Superior temporal gyrus (tissue), 1 donor: ENCODE measurements around the gene GREM2.

Experiments used
- DNase-seq: peaks from one replicate; pipeline ENCODE4 v3.0.0-alpha.2; 2016; ENCODE audit errors: extremely low spot score

Gene GREM2

GRCh38 chr1:240500647-240501046 is 111.3 kb downstream of the GREM2 start:
- no peak for DNase-seq

DNA sequence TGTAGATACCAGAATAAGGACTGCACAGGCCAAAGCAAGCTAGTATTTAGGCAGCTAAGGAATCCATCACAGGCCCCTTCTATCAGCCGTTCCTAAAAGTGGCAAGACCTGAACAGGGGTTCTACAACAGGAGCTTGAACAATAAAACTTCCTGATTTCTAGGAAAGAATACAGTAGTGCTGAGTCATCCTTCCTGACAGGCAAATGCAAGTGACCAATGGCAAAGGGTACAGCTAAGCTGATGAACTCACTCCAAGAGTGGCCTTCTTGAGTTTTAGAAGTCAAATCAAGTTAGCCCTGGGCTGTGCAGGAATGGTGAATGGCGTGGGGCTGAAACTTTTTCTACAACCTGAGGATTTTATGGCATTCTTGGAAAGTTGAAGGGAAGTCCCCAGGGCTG is 112.9 kb downstream of the GREM2 start:
- DNase-seq, result no peak

- no peak for DNase-seq
Measured at GRCh38 chr1:240498335-240498734, 113.6 kb downstream of the GREM2 start.

GRCh38 chr1:240497908-240498307 is 114.0 kb downstream of the GREM2 start:
- DNase-seq, result no peak

DNA sequence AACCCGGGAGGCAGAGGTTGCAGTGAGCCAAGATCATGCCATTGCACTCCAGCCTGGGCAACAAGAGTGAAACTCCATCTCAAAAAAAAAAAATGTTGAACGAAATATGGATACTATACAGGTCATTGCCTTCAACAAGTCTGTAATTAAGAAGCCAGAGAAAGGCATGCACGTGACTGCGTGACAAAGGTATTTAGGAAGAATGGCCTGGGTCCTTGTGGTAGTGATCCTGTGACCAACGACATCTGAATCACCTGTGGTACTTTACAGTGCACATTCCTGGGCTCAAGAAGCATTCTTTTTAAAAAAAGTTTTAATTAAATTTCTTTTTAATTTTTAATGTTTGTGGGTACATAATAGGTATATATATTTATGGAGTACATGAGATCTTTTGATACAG is 115.0 kb downstream of the GREM2 start:
- DNase-seq, result no peak

DNA sequence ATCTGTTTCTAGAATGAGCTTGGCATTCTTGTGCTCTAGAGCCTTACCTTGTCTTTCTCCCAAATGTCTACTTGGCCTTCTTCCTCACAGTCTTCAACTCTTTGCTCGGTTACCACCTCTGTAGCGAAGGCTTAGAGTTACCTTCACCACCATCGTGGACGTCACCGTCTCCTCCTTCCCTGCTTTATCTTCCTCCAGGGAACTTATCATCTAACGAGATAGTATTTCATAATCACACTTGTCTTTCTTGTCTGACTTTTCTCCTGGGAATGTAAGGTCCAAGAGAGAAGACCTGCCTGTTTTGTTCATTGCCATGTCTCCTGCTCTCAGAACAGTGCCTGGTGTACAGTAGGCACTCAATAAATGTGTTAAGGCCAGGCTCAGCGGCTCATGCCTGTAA is 115.6 kb downstream of the GREM2 start:
- DNase-seq, result no peak

DNA sequence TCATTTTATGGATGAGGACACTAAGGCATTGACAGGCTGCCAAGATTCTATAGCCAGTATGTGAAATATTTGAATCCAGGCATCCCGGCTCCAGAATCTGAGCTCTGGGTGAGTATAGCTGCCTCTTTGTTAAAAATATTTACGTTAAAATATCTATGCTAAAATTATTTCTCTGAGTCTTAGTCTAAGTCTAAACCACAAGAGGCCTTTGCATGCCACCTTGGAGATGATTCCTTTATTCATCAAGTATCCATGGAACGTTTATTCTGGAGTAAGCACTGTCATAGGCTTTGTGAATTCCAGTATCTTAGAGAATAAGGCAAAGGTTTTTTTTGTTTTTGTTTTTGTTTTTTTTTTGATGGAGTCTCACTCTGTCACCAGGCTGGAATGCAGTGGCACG is 116.4 kb downstream of the GREM2 start:
- DNase-seq, result no peak

- DNase-seq, result no peak
Measured at GRCh38 chr1:240492832-240493440, 119.0 kb downstream of the GREM2 start.

GRCh38 chr1:240491796-240492195 is 120.2 kb downstream of the GREM2 start:
- DNase-seq, result no peak

GRCh38 chr1:240491156-240491555 is 120.8 kb downstream of the GREM2 start:
- DNase-seq, result no peak

DNA sequence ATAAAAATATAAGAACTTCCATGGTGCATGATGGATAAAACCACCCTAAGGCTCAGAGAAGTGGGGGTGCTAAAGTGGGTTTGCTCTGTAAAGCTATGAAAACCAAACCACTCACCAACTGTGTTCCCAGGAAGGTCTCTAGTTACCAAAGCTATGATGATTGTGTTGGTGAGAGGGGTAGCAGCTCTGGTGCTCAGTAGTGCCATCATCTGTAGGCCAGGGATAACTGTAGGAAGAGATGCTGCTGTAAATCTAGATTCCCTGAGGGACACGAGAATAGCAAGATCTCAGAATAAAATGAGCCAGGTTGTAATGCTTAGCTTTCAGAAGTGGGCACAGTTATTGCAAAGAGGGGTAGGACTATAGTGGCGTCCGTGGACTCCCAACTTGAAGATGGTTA is 124.5 kb downstream of the GREM2 start:
- DNase-seq, result no peak

DNA sequence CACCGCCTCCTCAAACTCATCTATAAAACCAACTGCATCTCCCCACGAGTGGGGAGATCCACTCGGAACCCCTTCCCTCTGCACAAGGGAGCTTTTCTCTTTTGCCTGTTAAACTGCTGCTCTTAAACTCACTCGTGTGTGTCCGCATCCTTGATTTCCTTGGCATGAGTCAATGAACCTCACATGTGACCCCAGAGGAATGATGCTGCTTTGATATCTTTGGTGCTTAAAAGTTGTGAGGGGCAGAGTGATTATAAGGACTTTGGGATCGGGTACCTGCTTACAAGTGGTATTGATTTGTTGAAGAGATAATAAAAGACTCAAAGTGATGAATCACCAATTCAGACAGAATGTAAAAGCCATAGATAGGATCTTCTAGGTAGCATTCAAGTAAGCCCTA is 125.3 kb downstream of the GREM2 start:
- no peak for DNase-seq

DNA sequence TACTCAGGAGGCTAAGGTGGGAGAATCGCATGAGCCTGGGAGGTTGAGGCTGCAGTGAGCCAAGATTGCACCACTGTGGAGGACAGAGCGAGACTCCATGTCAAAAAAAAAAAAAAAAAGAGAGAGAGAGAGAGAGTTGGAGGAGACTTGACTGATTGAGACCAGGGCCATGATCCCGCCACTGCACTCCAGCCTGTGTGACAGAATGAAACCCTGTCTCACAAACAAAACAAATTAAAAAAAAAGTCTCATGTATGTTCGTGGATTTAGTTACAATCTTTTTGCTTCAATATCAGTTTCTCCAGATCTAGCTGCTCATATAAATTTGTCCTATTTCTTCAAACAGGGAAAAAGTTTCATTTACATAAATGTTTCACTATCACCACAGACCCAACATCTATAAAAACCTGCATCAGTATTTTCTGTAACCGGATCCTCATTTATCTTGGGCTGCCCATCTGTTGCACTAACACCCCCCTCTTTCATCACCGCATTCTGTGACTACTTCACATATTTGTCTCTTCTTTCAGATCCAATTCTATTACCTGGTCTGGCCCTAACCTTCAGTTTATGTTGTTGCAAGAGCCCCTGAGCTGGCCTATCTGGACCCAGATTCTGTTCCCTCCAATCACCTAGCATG is 127.0 kb downstream of the GREM2 start:
- no peak for DNase-seq

DNA sequence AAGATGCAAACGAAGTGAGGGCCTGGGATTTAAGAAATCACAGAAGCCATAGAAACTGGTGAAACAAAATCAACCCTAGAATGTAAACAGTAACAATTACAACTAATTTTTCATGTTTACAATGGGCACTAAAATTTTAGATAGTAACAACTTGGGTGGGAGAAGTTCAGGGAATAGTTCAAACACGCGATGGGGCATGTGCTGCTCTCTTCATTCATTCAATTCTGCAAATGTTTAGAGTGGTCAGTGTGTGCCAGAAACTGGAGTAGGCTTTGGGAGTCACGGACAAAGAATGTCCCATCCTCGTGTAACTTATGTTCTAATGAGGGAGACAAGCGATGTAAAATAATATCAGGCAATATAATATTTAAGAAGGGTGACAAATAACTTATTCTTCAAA is 133.4 kb downstream of the GREM2 start:
- DNase-seq, result no peak

DNA sequence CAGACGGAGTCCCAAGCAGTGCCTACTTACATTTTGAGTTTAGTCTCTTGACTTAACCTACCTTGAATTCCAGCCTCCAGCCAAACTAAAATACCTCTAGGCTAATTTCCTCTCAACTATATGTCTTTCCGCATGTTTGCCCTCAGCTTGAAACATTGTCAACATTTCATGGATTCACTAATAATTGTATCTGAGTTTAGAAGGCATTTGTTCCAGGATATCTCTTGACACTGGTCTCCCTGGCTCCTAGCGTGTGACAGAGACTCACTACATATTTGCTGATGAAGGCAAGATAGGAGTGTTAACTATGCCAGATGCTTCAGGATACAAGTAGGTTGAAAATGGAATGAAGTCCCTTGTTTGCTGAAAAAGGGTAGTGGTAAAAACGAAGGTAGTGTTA is 136.1 kb downstream of the GREM2 start:
- no peak for DNase-seq

DNA sequence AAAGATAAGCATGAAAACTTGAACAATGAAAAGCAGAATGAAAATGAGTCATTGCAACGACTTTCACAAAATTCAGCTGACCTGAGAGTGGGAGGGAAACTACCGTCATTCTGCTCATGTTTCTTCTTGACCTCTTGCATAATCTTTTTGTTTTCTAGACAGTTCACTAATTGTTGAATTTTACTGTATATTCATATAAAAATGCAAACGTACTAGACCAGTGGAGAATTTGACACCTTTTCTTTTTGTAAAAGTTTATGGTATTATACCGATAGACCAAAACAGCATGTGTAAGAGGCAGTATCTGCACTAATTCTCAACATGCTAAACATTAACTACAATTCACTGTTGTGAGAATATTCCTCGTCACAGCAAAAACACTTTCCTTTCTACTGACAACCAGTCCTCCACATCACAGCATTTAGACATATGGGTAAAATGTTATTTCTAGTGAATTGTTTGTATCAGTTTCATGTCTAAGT is 137.8 kb downstream of the GREM2 start:
- no peak for DNase-seq

DNA sequence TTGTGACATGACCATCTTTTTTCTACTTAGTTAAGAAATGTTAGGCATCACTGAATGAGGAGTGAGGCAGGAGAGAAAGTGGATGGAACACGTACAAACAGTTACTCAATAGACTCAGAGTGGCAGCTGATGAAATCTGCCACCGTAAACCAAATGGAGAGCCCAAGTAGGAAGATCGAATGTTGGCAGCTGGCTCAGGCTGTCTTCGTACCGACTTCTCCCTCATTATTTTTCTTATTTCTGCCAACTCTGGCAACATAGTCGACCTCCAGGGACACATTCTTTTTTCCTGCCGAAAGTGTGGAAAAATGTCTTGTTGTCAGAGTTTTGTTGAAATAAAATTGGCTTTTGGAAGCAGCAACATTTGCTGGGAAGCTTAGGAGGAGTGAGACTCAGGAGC is 143.3 kb downstream of the GREM2 start:
- no peak for DNase-seq

DNA sequence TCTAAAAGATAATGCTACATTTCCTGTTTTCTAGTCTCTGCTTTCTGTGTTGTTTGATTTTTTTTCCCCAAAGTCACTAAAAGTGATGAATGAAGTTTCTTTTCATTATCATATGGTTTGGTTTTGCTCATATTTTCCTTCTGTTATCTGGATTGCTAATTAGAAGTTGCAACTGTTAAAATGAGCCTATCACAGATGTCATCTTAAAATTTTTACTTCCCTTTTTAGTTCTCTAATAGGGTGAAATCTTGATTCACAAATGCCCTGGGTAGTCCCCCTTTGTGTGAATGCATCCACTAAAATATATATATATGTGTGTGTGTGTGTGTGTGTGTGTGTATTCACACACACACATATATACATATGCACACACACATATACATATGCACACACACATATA is 144.1 kb downstream of the GREM2 start:
- DNase-seq, result no peak

DNA sequence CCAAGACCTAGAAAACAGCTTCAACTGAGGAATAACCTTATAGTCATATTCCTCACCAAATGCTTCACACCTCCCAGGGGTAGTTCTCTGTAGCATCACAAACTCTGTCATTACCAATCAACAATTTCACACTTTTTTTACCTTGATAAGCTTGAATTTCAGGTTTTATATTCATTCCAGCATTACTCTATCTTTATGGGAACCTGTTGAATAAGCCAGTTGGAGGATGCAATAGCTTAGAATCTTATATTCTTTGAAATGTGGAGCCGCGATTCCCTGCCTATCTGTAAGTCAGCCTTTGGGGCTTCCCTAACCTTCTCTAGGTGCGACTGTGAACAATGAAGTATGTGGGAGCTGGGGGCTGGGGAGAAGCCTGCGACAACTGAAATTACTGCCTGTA is 145.4 kb downstream of the GREM2 start:
- no peak for DNase-seq

GRCh38 chr1:240465531-240465940 is 146.4 kb downstream of the GREM2 start:
- DNase-seq, result no peak

DNA sequence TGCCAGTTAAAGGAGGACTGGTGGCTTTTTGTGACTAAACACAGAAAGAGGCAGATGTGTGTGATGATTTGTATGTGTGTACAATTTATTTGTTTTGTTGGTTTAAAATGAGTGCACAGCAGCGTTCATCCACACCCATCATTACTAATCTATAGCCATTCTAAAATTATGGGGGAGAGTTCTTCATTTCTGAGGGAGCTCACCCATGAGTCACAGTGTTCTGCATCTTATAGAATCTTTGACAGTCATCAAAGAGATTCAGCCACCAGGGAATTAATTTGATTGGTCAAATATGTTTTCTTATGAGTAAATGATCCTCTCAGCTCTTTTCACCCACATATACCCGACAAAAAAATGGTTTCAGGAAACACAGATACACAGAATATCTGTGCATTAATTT is 147.9 kb downstream of the GREM2 start:
- no peak for DNase-seq

DNA sequence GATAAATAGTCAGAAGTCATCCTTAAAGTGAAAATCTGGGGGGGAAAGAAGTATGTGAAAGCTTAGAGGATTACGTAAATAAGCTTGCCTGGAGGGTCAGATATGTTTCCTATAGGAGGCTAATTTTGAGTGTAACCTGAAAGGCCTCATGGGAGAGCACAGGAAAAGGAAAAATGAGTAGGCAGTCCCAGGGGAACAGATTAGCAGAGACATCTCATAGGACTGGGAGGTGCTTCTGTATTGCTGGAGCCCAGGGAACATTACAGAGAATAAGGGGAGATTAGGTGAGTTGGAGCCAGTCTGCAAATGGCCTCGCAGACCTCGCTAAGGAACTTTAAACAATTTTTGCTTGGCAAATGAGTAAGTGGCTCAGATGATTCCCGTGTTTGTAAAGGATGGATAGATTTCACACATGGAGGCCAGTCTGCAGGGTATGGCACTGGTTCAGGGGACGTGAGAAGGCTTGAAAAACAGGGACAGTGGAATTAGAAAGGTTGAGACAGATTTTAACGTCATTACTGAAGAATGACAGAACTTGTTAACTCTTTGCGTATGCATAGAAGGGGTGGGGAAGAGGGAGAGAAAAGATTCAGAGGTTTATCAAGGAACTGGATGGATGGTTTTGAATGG is 149.1 kb downstream of the GREM2 start:
- no peak for DNase-seq

DNA sequence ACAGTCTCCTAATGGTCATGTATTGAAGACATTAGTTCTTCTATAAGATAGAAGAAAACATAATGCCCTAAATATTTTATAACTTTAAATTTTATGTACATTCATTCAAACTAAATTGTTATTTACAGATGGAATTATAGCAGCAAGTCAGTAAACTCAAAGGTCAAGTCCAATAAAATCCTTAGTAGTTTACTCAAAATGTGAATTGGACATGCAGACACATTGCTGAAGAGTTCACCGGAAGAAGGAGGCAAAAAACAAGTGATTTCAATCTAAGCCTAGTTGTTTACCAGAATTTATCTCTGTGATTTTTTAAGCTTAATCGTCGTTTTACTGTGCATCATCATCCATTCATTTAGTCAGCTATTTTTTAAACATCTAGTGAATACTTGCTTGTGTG is 149.7 kb downstream of the GREM2 start:
- DNase-seq, result no peak
